Activated T-helper 1 cell treated with anti-CD3 and anti-CD28 coated beads, Interleukin-12 subunit alpha, Interleukin-12 subunit beta, Interleukin-2, Interleukin-4 antibody, amounts not matched to agents 30 ng/mL and 10 ng/mL and 1 ng/mL, durations not matched to agents 14 hours and 24 hours and 36 hours (primary cell): ENCODE results near the gene OR1J4. TPM values are rescaled to one million over a fixed set of nuclear protein-coding genes. Genes with fewer than 3 reads are reported as not detected.
"Not testable (repeated sequence)": the region's sequence is repeated elsewhere in the genome, so short reads cannot be mapped to it uniquely, and the experiment has no call there.

Source experiments
- DNase-seq: peaks from one replicate; pipeline ENCODE4 v3.0.0; 2021; ENCODE audit warnings: low spot score
- H3K27ac Mint-ChIP-seq: one replicate; pipeline ENCODE4 v1.8.0; 2021; ENCODE audit warnings: mild to moderate bottlenecking, mixed read lengths
- H3K27me3 Mint-ChIP-seq: one replicate; pipeline ENCODE4 v1.8.0; 2022; ENCODE audit warnings: mild to moderate bottlenecking, moderate library complexity, mixed read lengths; ENCODE audit not compliant: insufficient read depth
- H3K36me3 Mint-ChIP-seq: one replicate; pipeline ENCODE4 v1.8.0; 2021; ENCODE audit warnings: low read depth, mixed read lengths
- H3K4me1 Mint-ChIP-seq: one replicate; pipeline ENCODE4 v1.8.0; 2021; ENCODE audit warnings: low read depth, mixed read lengths
- H3K4me3 Mint-ChIP-seq: one replicate; pipeline ENCODE4 v1.8.0; 2021; ENCODE audit warnings: mild to moderate bottlenecking, moderate library complexity, mixed read lengths
- H3K9me3 Mint-ChIP-seq: one replicate; pipeline ENCODE4 v1.8.0; 2021; ENCODE audit warnings: mixed read lengths
- intact Hi-C: fragments of 100-400 bp; cut with micrococcal nuclease; formaldehyde crosslinking; loops from one replicate; pipeline ENCODE4 v1.15.1; 2024
- total RNA-seq: library from RNA; stranded (reverse); gene quantifications from 2 replicates; pipeline ENCODE4 v1.2.3, GENCODE V29; 2022

Gene OR1J4
- total RNA-seq, 1 donor from 2014 or later = not detected

DNA sequence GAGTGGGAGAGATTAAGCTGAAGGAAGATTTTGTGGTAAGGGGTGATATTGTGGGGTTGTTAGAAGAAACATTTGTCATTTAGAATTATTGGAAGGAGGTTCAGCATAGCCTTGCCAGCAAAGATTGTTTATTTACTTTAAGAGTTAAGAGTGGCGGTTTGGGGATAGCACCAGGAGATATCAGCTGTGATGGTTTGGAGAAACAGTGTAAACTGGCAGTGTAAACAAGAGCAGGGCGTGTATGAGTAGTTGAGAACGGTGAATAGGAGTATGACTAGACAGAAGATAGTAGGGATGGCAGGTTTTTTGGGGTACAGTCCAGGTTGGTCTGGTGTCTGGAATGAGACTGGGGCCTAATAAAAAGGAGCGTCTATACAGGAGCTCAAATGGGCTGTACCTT, 12.2 kb downstream of the OR1J4 start:
- DNase-seq, intact Hi-C loops, H3K27me3 Mint-ChIP-seq, H3K27ac Mint-ChIP-seq, H3K4me1 Mint-ChIP-seq, H3K36me3 Mint-ChIP-seq, H3K4me3 Mint-ChIP-seq, H3K9me3 Mint-ChIP-seq: not testable (repeated sequence)

DNA sequence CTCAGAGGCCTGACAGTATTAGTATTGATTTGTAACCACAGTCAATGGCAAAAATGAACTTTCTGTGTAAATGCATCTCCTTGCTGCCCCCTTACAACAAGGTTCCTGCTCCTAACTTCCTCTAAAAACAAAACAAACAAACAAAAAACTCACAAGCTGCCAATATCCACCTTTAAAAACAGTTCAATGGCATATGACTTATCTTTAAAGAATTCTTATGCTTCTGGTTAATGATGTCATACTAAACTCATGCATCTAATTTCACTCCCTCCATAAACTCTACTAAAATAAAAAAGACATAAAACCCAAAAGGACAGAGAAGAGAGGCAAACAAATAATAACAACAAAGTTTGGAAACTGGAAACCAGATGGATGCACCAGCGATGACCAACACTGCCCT, 17.2 kb downstream of the OR1J4 start:
- Mint-ChIP-seq H3K9me3 (peaks cover 6% of the 10 kb centered on the region), H3K27ac (no peak overlapping the region), H3K36me3 (no peaks in the 10 kb centered on the region), H3K27me3 (peaks cover 3% of the 10 kb centered on the region), H3K4me3 (no peak overlapping the region), H3K4me1 (no peaks in the 10 kb centered on the region)
- no peak for DNase-seq
- intact Hi-C loops = no loop called here

DNA sequence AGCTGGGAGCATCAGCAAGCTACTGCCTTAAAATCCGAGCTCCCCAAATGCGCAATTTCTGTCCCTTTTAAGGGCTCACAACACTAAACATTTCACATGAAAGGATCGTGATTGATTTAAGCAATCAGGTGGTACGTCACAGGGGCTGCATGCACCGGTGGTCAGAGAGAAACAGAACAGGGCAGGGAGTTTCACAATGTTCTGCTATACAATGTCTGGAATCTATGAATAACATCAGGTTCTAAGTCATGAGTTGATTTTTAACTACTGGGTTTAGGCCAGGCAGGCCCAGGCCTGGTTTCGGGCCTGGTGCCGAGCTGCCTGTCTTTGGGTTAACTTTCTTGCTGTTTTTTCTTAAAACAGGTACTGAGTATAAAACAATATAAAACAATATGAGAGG, 18.1 kb downstream of the OR1J4 start:
- H3K27ac Mint-ChIP-seq, H3K9me3 Mint-ChIP-seq, DNase-seq, H3K27me3 Mint-ChIP-seq, intact Hi-C loops, H3K36me3 Mint-ChIP-seq, H3K4me1 Mint-ChIP-seq, H3K4me3 Mint-ChIP-seq: not testable (repeated sequence)

DNA sequence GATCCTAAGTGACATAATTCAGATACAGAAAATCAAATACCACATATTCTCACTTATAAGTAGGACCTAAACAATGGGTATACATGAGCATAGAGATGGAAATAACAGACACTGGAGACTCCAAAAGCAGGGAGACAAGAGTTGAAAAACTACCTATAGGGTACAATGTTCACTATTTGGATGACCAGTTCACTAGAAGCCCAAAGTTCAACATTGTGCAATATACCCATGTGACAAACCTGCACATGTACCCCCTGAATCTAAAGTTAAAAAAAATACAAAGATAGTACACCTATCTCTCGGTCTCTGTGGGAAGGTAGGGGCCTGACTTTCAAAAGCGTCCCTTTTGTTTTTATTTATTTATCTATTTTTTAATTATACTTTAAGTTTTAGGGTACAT, 19.8 kb downstream of the OR1J4 start:
- no peaks in the 10 kb centered on the region for H3K36me3 Mint-ChIP-seq
- intact Hi-C loops = no loop called here
- no peaks in the 10 kb centered on the region for H3K4me1 Mint-ChIP-seq
- H3K27me3 Mint-ChIP-seq = peaks cover 9% of the 10 kb centered on the region
- DNase-seq = no peak
- no peak overlapping the region for H3K27ac Mint-ChIP-seq
- no peak overlapping the region for H3K4me3 Mint-ChIP-seq
- peaks cover 6% of the 10 kb centered on the region for H3K9me3 Mint-ChIP-seq

DNA sequence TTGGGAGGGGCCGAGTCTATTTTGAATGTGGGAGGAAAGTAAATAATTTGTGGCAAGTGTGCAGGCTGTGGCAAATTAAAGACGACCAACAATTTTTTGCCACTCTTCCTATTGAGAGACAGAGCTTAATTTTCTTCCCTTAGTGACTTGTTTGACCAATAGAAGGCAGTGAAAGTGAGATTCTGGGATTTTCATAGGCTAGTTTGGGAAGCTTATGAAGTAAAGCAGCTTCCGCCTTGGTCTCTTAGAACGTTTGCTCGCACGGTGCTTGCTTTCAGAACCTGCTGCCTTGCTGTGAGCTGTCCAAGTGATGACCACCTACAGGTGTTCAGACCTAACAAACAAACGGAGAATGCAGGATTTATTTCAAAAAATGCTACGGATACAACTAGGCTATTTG, 27.3 kb downstream of the OR1J4 start:
- Mint-ChIP-seq H3K4me1 (no peaks in the 10 kb centered on the region), H3K27ac (no peak overlapping the region), H3K36me3 (no peaks in the 10 kb centered on the region), H3K9me3 (no peaks in the 10 kb centered on the region), H3K27me3 (peaks cover 5% of the 10 kb centered on the region), H3K4me3 (no peak overlapping the region)
- intact Hi-C loops = no loop called here
- no peak for DNase-seq

DNA sequence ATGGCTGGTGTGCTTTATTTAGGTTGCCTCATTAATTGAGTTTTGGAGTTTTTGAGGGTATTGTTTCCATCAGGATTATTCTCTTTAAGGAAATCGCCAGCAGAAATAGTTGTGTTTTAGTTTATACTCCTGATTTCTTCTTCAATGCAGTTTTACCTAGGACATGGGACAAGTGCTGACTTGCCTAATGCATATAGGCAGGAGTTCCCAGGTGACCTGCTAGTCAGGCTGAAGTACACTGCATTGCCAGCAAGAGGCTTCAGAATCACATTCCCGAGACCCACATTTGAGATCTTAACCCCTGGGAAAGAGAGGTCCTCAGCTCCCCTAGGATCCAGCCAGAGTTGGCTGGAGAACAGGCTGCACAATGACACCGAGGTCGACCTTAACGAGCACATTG, 32.4 kb downstream of the OR1J4 start:
- intact Hi-C loops = no loop called here
- no peak for DNase-seq
- H3K9me3 Mint-ChIP-seq = no peaks in the 10 kb centered on the region
- H3K27ac Mint-ChIP-seq = no peak overlapping the region
- H3K36me3 Mint-ChIP-seq = no peaks in the 10 kb centered on the region
- H3K4me1 Mint-ChIP-seq = no peaks in the 10 kb centered on the region
- peaks cover 6% of the 10 kb centered on the region for H3K27me3 Mint-ChIP-seq
- H3K4me3 Mint-ChIP-seq = no peak overlapping the region

DNA sequence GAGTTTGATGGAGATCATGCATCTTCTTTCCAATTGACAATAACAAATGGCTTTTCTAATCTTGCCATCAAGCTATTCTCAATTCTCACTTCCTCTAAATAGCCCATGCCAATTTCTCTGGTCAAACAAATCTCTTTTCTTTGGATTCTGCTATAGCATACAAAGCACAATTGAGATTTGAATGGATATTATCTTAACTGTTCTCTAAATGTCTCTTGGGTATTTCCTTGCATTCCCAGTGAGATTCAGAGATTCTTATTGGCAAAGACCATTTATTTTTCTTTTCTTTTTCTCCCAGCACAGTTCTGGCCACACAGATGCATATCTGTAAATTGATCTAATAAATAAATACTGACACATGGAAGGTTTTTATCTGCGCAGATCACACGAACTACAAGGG, 33.9 kb downstream of the OR1J4 start, which contains the start of gene OR1N2:
Gene OR1N2, plus strand, starts transcription at position 301 of the 400 bp plus-strand sequence. CDS start 100 bp downstream, outside the sequence.
- no peaks in the 10 kb centered on the region for H3K9me3 Mint-ChIP-seq
- no peak for DNase-seq
- H3K27ac Mint-ChIP-seq = no peak within 1 kb of the TSS
- H3K36me3 Mint-ChIP-seq = no peaks in the 10 kb centered on the region
- peaks cover 6% of the 10 kb centered on the region for H3K27me3 Mint-ChIP-seq
- intact Hi-C loops = no loop called here
- no peak within 1 kb of the TSS for H3K4me3 Mint-ChIP-seq
- H3K4me1 Mint-ChIP-seq = no peaks in the 10 kb centered on the region

DNA sequence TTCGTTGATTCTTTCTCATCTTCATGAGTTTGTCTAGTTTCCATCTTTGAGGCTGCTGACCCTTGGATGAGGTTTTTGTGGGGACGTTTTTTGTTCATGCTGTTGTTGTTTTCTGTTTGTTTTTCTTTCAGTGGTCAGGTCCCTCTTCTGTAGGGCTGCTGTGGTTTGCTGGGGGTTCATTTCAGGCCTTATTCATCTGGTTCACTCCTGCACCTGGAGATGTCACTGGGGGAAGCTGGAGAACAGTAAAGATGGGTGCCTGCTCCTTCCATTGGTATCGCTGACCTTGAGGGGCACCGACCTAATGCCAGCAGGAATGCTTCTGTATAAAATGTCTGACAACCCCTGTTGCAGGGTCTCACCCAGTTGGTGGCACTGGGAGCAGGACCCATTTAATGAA, 42.5 kb downstream of the OR1J4 start:
- intact Hi-C loops = no loop called here
- Mint-ChIP-seq H3K27me3 (peaks cover 5% of the 10 kb centered on the region), H3K27ac (no peak overlapping the region), H3K4me1 (peaks cover 5% of the 10 kb centered on the region), H3K36me3 (no peaks in the 10 kb centered on the region), H3K9me3 (peaks cover 13% of the 10 kb centered on the region), H3K4me3 (no peak overlapping the region)
- no peak for DNase-seq

DNA sequence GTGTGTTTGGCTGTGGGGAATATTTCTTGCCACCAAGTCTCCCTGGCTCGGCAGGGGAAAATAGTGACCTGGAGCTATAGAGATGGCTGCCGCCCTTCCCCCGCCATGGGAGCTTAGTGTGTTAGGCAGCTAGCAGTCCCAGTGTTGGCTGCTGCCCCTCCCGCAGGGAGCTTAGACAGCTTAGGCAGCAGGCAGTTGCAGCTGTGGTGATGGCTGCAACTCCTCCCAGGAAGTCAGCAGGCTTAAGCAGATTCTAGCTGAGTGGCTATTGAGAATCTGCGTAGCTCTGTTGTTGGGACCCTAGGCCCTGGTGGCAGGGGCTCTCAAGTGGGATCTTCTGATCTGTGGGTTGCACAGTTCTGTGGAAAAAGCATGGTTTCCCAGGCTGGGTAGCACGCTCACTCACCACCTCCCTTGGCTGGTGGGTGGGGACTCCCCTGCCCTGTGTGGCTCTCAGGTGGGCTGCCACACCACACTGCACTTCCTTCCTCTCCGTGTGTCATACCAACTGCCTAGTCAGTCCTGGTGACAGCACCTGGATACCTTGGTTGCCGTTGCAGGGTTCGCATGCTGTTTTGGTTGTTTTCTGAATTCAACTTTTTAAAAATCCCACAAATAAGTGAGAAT, 43.3 kb downstream of the OR1J4 start:
- H3K4me3 Mint-ChIP-seq = no peak overlapping the region
- H3K27ac Mint-ChIP-seq = peak overlapping the region; percentile 16
- H3K9me3 Mint-ChIP-seq = peaks cover 13% of the 10 kb centered on the region
- intact Hi-C loops = no loop called here
- H3K36me3 Mint-ChIP-seq = no peaks in the 10 kb centered on the region
- H3K4me1 Mint-ChIP-seq = peaks cover 5% of the 10 kb centered on the region
- no peak for DNase-seq
- peaks cover 5% of the 10 kb centered on the region for H3K27me3 Mint-ChIP-seq

DNA sequence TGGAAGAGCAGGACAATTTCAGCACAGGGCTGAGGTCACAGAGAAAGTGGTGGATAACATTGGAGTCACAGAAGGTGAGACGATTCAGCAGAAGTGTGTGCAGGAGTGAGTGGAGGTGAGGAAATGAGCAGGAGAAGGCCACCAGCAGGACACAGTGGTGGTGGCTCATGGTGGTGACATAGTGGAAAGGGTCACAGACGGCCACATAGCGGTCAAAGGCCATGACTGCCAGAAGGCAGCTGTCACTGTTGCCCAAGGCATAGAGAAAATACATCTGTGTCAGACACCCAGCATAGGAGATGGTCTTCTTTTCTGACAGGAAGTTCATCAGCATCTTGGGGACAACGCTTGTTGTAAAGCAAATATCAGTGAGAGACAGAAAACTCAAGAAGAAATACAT, 49.0 kb downstream of the OR1J4 start:
- no peaks in the 10 kb centered on the region for H3K27me3 Mint-ChIP-seq
- no peaks in the 10 kb centered on the region for H3K36me3 Mint-ChIP-seq
- peaks cover under 1% of the 10 kb centered on the region for H3K9me3 Mint-ChIP-seq
- H3K27ac Mint-ChIP-seq = no peak overlapping the region
- DNase-seq = no peak
- intact Hi-C loops = no loop called here
- no peak overlapping the region for H3K4me3 Mint-ChIP-seq
- H3K4me1 Mint-ChIP-seq = no peaks in the 10 kb centered on the region

Other genes with a start within 250 kb of the OR1J4 start
- 0.54 and 0.61 TPM in 2 replicates for gene PTGS1, start 148.1 kb upstream of the OR1J4 start, total RNA-seq
- not detected in 2 replicates for gene OR1J1, start 41.2 kb upstream of the OR1J4 start, total RNA-seq
- gene OR1J2, start 8.3 kb upstream of the OR1J4 start, total RNA-seq = not detected in 2 replicates
- gene OR1N1, start 8.2 kb downstream of the OR1J4 start, total RNA-seq = not detected in 2 replicates
- gene OR1N2, start 34.0 kb downstream of the OR1J4 start, total RNA-seq = not detected in 2 replicates
- not detected in 2 replicates for gene OR1L8, start 64.2 kb downstream of the OR1J4 start, total RNA-seq
- not detected in 2 replicates for gene OR1Q1, start 95.6 kb downstream of the OR1J4 start, total RNA-seq
- not detected in 2 replicates for gene OR1B1, start 138.5 kb downstream of the OR1J4 start, total RNA-seq
- gene OR1L1, start 142.6 kb downstream of the OR1J4 start, total RNA-seq = not detected in 2 replicates
- not detected in 2 replicates for gene OR1L3, start 156.0 kb downstream of the OR1J4 start, total RNA-seq
- not detected in 2 replicates for gene OR1L4, start 204.8 kb downstream of the OR1J4 start, total RNA-seq
- not detected in 2 replicates for gene OR1L6, start 223.2 kb downstream of the OR1J4 start, total RNA-seq